ENCODE data around the gene DAG1.

DNA sequence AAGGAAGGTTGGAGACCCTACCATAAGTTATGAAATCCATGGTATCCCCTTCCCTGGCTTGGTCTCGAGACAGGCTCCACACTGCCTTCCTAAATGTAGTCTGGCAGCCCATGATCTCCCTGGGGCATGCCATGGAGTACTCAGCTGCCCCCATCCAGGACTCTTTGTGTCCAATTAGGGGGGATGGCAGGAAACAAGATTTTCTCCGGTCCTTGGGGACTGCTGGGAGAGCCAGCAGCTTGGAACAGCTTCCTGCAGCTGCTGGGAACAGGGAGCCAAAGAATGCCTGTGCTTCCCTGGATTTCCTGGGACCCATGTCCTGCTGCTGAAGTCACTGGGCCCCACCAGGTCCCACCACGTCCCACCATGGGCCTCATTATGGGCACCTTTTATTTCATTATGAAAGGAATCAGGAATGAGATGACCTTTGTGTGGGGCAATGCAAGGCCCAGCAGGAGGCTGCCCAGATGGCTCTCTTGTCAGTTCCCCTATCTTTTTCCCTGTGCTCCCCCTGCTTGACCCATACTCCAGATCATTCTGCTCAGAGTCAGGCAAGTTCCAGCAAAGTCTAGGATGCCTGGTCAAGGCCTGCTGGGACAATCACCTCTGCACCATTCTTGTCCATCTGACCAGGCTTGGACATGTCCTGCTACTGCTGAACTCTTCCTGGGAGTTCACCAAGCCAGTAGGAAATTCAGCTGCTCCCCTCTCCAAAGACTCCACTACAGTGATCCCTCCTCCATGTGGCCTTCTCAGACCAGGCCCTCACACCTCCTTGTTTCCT is 15.0 kb upstream of the DAG1 start:
- TF ChIP-seq, protein P1, sequence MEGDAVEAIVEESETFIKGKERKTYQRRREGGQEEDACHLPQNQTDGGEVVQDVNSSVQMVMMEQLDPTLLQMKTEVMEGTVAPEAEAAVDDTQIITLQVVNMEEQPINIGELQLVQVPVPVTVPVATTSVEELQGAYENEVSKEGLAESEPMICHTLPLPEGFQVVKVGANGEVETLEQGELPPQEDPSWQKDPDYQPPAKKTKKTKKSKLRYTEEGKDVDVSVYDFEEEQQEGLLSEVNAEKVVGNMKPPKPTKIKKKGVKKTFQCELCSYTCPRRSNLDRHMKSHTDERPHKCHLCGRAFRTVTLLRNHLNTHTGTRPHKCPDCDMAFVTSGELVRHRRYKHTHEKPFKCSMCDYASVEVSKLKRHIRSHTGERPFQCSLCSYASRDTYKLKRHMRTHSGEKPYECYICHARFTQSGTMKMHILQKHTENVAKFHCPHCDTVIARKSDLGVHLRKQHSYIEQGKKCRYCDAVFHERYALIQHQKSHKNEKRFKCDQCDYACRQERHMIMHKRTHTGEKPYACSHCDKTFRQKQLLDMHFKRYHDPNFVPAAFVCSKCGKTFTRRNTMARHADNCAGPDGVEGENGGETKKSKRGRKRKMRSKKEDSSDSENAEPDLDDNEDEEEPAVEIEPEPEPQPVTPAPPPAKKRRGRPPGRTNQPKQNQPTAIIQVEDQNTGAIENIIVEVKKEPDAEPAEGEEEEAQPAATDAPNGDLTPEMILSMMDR (IDR thresholded peaks at IDR 0.05; ENCODE audit: low read length): no peak
- no peak for TF ChIP-seq EZH2 (IDR thresholded peaks at IDR 0.05; ENCODE audit: borderline replicate concordance, low read length)

Data from OCI-LY1 (cell line).